GM12878 (cell line): ENCODE measurements around the gene HHIPL1.

ENCODE experiments used
- CTCF ChIP-seq, 3 experiments: IDR thresholded peaks in 2 of 3; conservative IDR thresholded peaks in 1 of 3; 2 replicates each; pipeline ENCODE4 v1.5.1; 2011; ENCODE audit warnings: low read depth in 3 of 3, low read length in 3 of 3, mild to moderate bottlenecking in 3 of 3, control low read depth in 2 of 3, moderate library complexity in 2 of 3, inconsistent platforms in 1 of 3, mixed read lengths in 1 of 3; ENCODE audit not compliant: control insufficient read depth in 2 of 3, insufficient read depth in 1 of 3; ENCODE audit errors: extremely low read depth in 1 of 3
- E2F4 ChIP-seq: IDR thresholded peaks from 2 replicates; pipeline ENCODE4 v1.6.1; 2012; ENCODE audit warnings: low read depth, low read length, improper control_type of control experiment
- POLR2A ChIP-seq: IDR thresholded peaks from 2 replicates; pipeline ENCODE4 v1.6.1; 2011; ENCODE audit warnings: low read depth, mild to moderate bottlenecking, low read length

- TF ChIP-seq POLR2A = no peak
- no peak for TF ChIP-seq CTCF (IDR thresholded peaks at IDR 0.05 in 2 of 3, conservative IDR thresholded peaks at IDR 0.05 in 1 of 3; ENCODE audit: control insufficient read depth in 2 of 3, extremely low read depth in 1 of 3, insufficient read depth in 1 of 3, low read depth in 3 of 3, low read length in 3 of 3)
- TF ChIP-seq E2F4 = no peak
Observed at GRCh38 chr14:99699085-99699760, 54.3 kb downstream of the HHIPL1 start.
